GM18909 (cell line): ENCODE results near the gene IGSF22.
"Not testable (repeated sequence)": the region's sequence is repeated elsewhere in the genome, so short reads cannot be mapped to it uniquely, and the experiment has no call there.

Experiments used
- ATAC-seq: cut with Tn5 transposase; IDR thresholded peaks from one replicate; pipeline ENCODE4 v1.9.1; 2021; ENCODE audit warnings: mild to moderate bottlenecking; ENCODE audit not compliant: unreplicated experiment, poor library complexity

Gene IGSF22

GRCh38 chr11:18697576-18697975 is 28.4 kb downstream of the IGSF22 start:
- ATAC-seq = no peak

- no peak for ATAC-seq
Observed at GRCh38 chr11:18696638-18697225, 29.3 kb downstream of the IGSF22 start.

- ATAC-seq = no peak
Observed at GRCh38 chr11:18692941-18693760, 32.8 kb downstream of the IGSF22 start.

GRCh38 chr11:18691467-18692140 is 34.4 kb downstream of the IGSF22 start:
- ATAC-seq = not testable (repeated sequence)

- ATAC-seq = no peak
Observed at GRCh38 chr11:18684267-18684666, 41.7 kb downstream of the IGSF22 start.

GRCh38 chr11:18682466-18682865 is 43.5 kb downstream of the IGSF22 start:
- ATAC-seq = no peak

- not testable (repeated sequence) for ATAC-seq
Observed at GRCh38 chr11:18681949-18682348, 44.0 kb downstream of the IGSF22 start.

GRCh38 chr11:18677560-18677959 is 48.4 kb downstream of the IGSF22 start:
- ATAC-seq = no peak

GRCh38 chr11:18676803-18677202 is 49.2 kb downstream of the IGSF22 start:
- no peak for ATAC-seq

- ATAC-seq = not testable (repeated sequence)
Observed at GRCh38 chr11:18672209-18672608, 53.8 kb downstream of the IGSF22 start.

GRCh38 chr11:18671246-18671645 is 54.7 kb downstream of the IGSF22 start:
- ATAC-seq = no peak

GRCh38 chr11:18669711-18670110 is 56.3 kb downstream of the IGSF22 start:
- no peak for ATAC-seq

GRCh38 chr11:18669219-18669596 is 56.8 kb downstream of the IGSF22 start:
- ATAC-seq = no peak

GRCh38 chr11:18668131-18668530 is 57.9 kb downstream of the IGSF22 start:
- no peak for ATAC-seq

GRCh38 chr11:18665353-18665872 is 60.6 kb downstream of the IGSF22 start:
- ATAC-seq = not testable (repeated sequence)

GRCh38 chr11:18657673-18658072 is 68.3 kb downstream of the IGSF22 start:
- ATAC-seq = no peak
